T-helper 1 cell (primary cell): ENCODE results near the gene TMEM92.

Experiments
- DNase-seq, 5 donors: peaks; one replicate each; pipeline ENCODE4 v3.0.0-alpha.2; 2012 to 2020

Gene TMEM92

DNA sequence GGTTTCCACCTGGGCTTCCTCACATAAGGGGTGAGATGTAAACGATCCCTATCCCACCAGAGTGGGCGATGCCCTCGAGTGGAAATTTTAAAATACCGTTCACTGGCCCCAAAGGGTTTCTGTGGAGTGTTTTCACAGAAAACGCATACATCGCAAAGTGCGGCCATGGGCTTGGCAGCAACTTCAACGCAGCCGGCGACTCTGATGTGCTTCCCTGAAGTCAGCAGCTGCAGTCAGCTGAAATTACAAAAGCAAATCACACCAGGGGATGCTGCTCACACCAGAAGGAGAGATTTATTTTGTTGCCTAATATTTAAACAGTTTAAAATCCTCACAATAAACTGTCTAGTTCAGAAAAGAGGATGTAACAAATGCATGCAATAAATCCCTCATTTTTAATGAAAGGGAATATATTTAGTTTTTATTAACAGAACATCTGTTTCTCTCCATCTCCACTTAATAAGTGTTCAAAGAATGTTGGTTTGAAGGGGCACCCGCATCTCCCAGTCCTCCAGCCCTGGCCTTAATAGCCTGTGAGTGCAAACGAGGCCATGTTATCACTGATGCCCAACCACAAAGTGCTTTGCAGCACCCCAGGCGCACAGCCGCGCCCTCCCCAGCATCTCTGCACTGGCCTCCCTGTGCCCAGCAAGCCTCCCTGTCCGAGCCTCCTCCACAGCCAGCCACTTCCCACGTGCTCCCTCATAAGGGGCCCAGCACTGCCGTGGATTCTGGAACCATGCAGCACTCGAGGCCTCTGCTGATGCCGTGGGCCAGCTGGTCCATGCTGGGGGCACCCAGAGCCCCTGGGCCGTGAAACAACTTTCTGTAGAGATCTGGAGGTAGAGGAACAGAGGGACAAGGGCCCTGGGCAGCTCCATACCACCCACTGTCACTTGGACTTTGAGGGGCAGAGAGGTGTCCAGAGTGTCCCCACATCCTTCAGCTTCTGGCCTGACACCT, 54.4 kb downstream of the TMEM92 start:
- no peak for DNase-seq

- DNase-seq, result no peak
Observed at GRCh38 chr17:50329716-50330115, 55.5 kb downstream of the TMEM92 start.

- DNase-seq, result no peak
Observed at GRCh38 chr17:50330151-50330775, 56.0 kb downstream of the TMEM92 start.
